K562 (cell line): ENCODE results near the gene GIMAP6. TPM values are rescaled to one million over a fixed set of nuclear protein-coding genes. Genes with fewer than 3 reads are reported as not detected.

Experiments used
- ATAC-seq: fragments of 200-7000 bp; cut with Tn5 transposase; 3 replicates; pipeline ENCODE4 v1.9.1; 2020; ENCODE audit warnings: moderate library complexity
- BruUV-seq: library from RNA; stranded (reverse); fragments of 400-500 nt; replicated peaks from 2 replicates; lab custom pipeline; 2021; lab: Mats Ljungman, UMichigan
- CTCF ChIA-PET: fragments of 300-600 bp; formaldehyde crosslinking; extraction: SDS; loops from one replicate; lab custom pipeline; 2021; ENCODE audit warnings: low intra/inter-chr PET ratio; lab: Yijun Ruan, JAX
- POLR2A ChIA-PET: fragments of 300-600, 350-650 bp; sonication (Branson Sonifier 250); formaldehyde crosslinking; extraction: SDS; loops from one replicate; lab custom pipeline; 2021; ENCODE audit warnings: antibody characterized with exemption, inconsistent platforms; lab: Yijun Ruan, JAX
- DNase-seq, 4 experiments: peaks; one replicate each; pipeline versions ENCODE4 v3.0.0 to v3.0.0-alpha.2; 2011 to 2018; ENCODE audit warnings: low spot score in 3 of 4, mixed read lengths in 3 of 4; ENCODE audit errors: extremely low read depth in 1 of 4
- FAIRE-seq: peaks from 2 replicates; lab custom pipeline; 2011; peaks lifted over from hg19 to GRCh38; lab: Jason Lieb, UNC
- H2AFZ ChIP-seq: 2 replicates; pipeline ENCODE4 v1.6.0; 2011; ENCODE audit warnings: low read depth, low read length, control low read depth, inconsistent platforms
- H3K27ac ChIP-seq: fragments of 200-600 bp; 3 replicates; pipeline ENCODE4 v1.8.0; 2011; ENCODE audit warnings: low read depth, mild to moderate bottlenecking, control low read depth, inconsistent platforms, low read length, moderate library complexity, mixed read lengths; ENCODE audit errors: extremely low read depth
- H3K27me3 ChIP-seq, 2 experiments: fragments of 300-600 bp in 1 of 2; 2 replicates in 1 of 2; 3 replicates in 1 of 2; pipeline versions ENCODE4 v1.6.0 to v1.8.0; 2011; ENCODE audit warnings: inconsistent platforms in 2 of 2, low read length in 2 of 2, mild to moderate bottlenecking in 1 of 2, mixed read lengths in 1 of 2, moderate library complexity in 1 of 2; ENCODE audit not compliant: control insufficient read depth in 2 of 2, insufficient read depth in 2 of 2
- H3K36me3 ChIP-seq: fragments of 300-600 bp; 3 replicates; pipeline ENCODE4 v1.8.0; 2011; ENCODE audit warnings: mild to moderate bottlenecking, low read length, inconsistent platforms; ENCODE audit not compliant: control insufficient read depth, insufficient read depth
- H3K4me1 ChIP-seq, 2 experiments: fragments of 200-600 bp in 1 of 2; replicated peaks in 1 of 2; 2 replicates in 1 of 2; 3 replicates in 1 of 2; pipeline versions ENCODE4 v1.5.1 to v1.8.0; 2011; ENCODE audit warnings: inconsistent platforms in 2 of 2, low read length in 2 of 2, mild to moderate bottlenecking in 1 of 2, mixed read lengths in 1 of 2, moderate library complexity in 1 of 2; ENCODE audit not compliant: control insufficient read depth in 2 of 2, insufficient read depth in 2 of 2
- H3K4me2 ChIP-seq: 2 replicates; pipeline ENCODE4 v1.6.1; 2011; ENCODE audit warnings: low read length, control low read depth, inconsistent platforms, mixed read lengths; ENCODE audit not compliant: insufficient read depth
- H3K4me3 ChIP-seq: fragments of 200-600 bp; sonication (generic), shearing (Covaris generic); 2 replicates; pipeline ENCODE4 v1.5.1; 2016; ENCODE audit warnings: control low read depth, inconsistent platforms
- H3K79me2 ChIP-seq: fragments of 200-600 bp; 3 replicates; pipeline ENCODE4 v1.8.0; 2011; ENCODE audit warnings: low read length, inconsistent platforms; ENCODE audit not compliant: control insufficient read depth, insufficient read depth
- H3K9ac ChIP-seq, 2 experiments: 2 replicates each; pipeline versions ENCODE4 v1.6.0 to v1.6.1; 2011; ENCODE audit warnings: low read depth in 2 of 2, low read length in 2 of 2, control low read depth in 1 of 2, inconsistent platforms in 1 of 2, mild to moderate bottlenecking in 1 of 2, mixed read lengths in 1 of 2; ENCODE audit not compliant: insufficient read depth in 1 of 2
- H3K9me1 ChIP-seq: one replicate; pipeline ENCODE4 v1.6.0; 2011; ENCODE audit warnings: inconsistent platforms, mild to moderate bottlenecking, low read length, moderate library complexity; ENCODE audit not compliant: control insufficient read depth, insufficient read depth
- H3K9me3 ChIP-seq: replicated peaks from 2 replicates; pipeline ENCODE4 v1.5.1; 2011; ENCODE audit warnings: low read depth, low read length, inconsistent platforms; ENCODE audit not compliant: control insufficient read depth, insufficient read depth
- H4K20me1 ChIP-seq: replicated peaks from 2 replicates; pipeline ENCODE4 v1.6.1; 2011; ENCODE audit warnings: low read length, inconsistent platforms, mixed read lengths; ENCODE audit not compliant: control insufficient read depth, insufficient read depth
- CHD1 ChIP-seq: fragments of 200-600 bp; sonication (generic); IDR thresholded peaks from one replicate; pipeline ENCODE4 v1.6.1; 2012; ENCODE audit warnings: mild to moderate bottlenecking, moderate library complexity, low read length, inconsistent platforms
- MIER1 ChIP-seq: fragments of 450-650 bp; IDR thresholded peaks from 2 replicates; pipeline ENCODE4 v1.6.1; 2016; ENCODE audit warnings: antibody characterized with exemption, mild to moderate bottlenecking, low read depth
- SPI1 ChIP-seq: IDR thresholded peaks from 2 replicates; pipeline ENCODE4 v1.6.1; 2011; ENCODE audit warnings: low read depth, low read length, control low read depth, borderline replicate concordance
- WGBS: fragments of 100-300 bp; shearing (Covaris generic); methylation state at CpG from one replicate; pipeline ENCODE4 v1.1.6; 2016; ENCODE audit warnings: low coverage, mixed read lengths; ENCODE audit not compliant: insufficient coverage; ENCODE audit errors: missing lambda C conversion rate; 5-methylcytosine and 5-hydroxymethylcytosine counted together
- in situ Hi-C: fragments of 300-500 bp; cut with MboI; formaldehyde crosslinking; loops from 4 replicates; pipeline ENCODE4 v1.15.0; 2018; ENCODE audit warnings: inconsistent platforms, mixed read lengths
- intact Hi-C: fragments of 100-400 bp; cut with micrococcal nuclease; formaldehyde crosslinking; loops from 2 replicates; pipeline ENCODE4 v1.14.2; 2022
- polyA plus RNA-seq, 8 experiments: library from polyadenylated mRNA; depleted of rRNA in 4 of 8; stranded (reverse) in 5 of 8; unstranded in 3 of 8; fragments of >200 nt; fragmentation: Nextera tagmentation in 2 of 8; fragmentation: Illumina TruSeq in 1 of 8; extraction: Ambion mirVana in 2 of 8; extraction: Trizol in 1 of 8; gene quantifications; 2 replicates each; pipeline versions ENCODE4 v1.2.1 to v1.2.3, GENCODE V29; 2011 to 2014; ENCODE audit warnings: inconsistent platforms in 1 of 8, missing spikeins in 1 of 8
- total RNA-seq, 7 experiments: library from RNA; depleted of rRNA in 6 of 7; stranded (reverse); fragments of >200 nt in 6 of 7; fragmentation: Illumina TruSeq in 2 of 7; extraction: Trizol in 2 of 7; gene quantifications; 2 replicates each; pipeline versions ENCODE4 v1.2.1 to v1.2.3, GENCODE V29; 2011 to 2021; ENCODE audit warnings: low replicate concordance in 1 of 7
- TF ChIP-seq, protein P1 (sequence below): IDR thresholded peaks from 2 replicates; pipeline ENCODE4 v1.6.1; 2012; ENCODE audit warnings: low read depth, low read length, improper control_type of control experiment, borderline replicate concordance

Gene GIMAP6
- total and polyA plus RNA-seq, 9 of the 15 experiments (the other 6 are each of a cell fraction or from before 2014, with no cell fraction given): 0.04 to 0.45 (median 0.18) TPM

DNA sequence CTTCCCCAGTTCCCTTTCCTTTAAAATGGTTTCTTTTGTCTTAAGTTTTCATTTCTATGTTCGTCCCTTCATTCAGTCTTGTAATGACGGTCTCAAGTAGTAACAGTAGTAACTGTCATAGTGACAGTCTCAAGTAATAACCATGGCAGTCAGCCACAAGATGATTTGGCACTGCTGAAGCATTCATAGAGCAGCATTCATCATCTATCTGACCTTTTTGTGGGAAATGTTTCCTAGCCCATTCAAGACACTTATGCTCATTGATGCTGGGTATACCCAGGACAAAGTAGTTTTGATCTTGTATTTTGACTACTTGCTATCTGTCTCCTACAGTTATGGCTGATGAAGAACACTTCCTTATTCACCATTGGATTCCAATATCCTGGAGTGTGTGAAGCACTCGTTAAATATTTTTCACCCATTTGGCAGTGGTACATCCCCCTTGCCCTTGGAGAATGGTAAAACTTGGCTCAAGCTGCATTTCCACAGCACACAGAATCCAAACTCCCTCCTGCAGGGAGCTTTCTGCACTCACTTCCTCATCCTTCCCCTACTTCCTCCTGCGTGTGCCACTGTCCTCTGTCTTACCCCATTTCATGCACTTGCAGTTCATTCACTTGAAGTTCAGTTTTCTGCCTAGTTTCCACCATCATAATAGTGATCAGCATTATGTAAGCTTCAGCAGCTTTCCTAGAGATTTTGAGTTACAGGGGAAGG is 46.0 kb downstream of the GIMAP6 start:
- WGBS: 0% methylated on average over 4 of the region's 4 CpGs
- Histone ChIP-seq H3K9me1 (no peaks in the 10 kb centered on the region), H4K20me1 (no peaks in the 10 kb centered on the region), H3K4me3 (no peak overlapping the region), H3K4me1 (no peaks in the 10 kb centered on the region), H3K36me3 (no peaks in the 10 kb centered on the region), H3K27me3 (no peaks in the 10 kb centered on the region), H3K27ac (no peak overlapping the region), H3K4me2 (no peak overlapping the region), H3K79me2 (no peaks in the 10 kb centered on the region), H2AFZ (no peak overlapping the region), H3K9me3 (no peaks in the 10 kb centered on the region), H3K9ac (no peak overlapping the region)
- POLR2A ChIA-PET: interaction anchor here (0.6 kb wide), 1 partner anchor 52 kb away, joined by 3 read pairs; no protein-coding TSS in a partner anchor
- FAIRE-seq (no peak), ATAC-seq (no peak), DNase-seq (no peak)
- TF ChIP-seq, protein P1, sequence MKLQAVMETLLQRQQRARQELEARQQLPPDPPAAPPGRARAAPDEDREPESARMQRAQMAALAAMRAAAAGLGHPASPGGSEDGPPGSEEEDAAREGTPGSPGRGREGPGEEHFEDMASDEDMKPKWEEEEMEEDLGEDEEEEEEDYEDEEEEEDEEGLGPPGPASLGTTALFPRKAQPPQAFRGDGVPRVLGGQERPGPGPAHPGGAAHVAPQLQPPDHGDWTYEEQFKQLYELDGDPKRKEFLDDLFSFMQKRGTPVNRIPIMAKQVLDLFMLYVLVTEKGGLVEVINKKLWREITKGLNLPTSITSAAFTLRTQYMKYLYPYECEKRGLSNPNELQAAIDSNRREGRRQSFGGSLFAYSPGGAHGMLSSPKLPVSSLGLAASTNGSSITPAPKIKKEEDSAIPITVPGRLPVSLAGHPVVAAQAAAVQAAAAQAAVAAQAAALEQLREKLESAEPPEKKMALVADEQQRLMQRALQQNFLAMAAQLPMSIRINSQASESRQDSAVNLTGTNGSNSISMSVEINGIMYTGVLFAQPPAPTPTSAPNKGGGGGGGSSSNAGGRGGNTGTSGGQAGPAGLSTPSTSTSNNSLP: no peak
- peak; percentile 56; the same call in 1 of the 2 replicates for TF ChIP-seq SPI1
- CTCF ChIA-PET: no interaction called here
- in situ Hi-C loops (no loop called here), intact Hi-C loops (no loop called here)
- no TSS peak for BruUV-seq

DNA sequence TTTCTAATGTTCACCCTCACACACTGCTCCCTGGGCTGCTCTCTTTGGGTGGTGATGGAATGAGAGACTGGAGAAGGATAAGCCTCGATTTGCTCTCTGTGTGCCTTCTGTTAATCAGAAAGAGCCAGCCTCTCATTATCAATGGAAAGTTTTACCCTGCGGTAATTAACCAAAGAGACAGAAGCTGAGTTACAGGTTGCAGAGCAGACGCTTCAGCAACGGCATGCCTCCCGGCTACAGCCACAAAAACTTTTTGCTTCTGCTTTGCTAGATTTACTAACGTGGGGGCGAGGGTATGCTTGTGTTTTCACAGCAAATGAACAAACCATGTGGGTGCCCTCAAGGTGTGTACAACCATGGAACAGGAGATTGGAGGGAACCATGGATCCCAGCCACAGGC is 47.0 kb downstream of the GIMAP6 start:
- intact Hi-C loops: no loop called here
- in situ Hi-C loops: no loop called here
- no peak for ATAC-seq
- H2AFZ ChIP-seq: no peak overlapping the region
- no TSS peak for BruUV-seq
- no peaks in the 10 kb centered on the region for H3K9me3 ChIP-seq
- ChIA-PET CTCF (no interaction called here), POLR2A (no interaction called here)
- DNase-seq: no peak
- no peak for FAIRE-seq
- no peaks in the 10 kb centered on the region for H4K20me1 ChIP-seq
- H3K4me2 ChIP-seq: no peak overlapping the region
- WGBS: 0% methylated on average over 7 of the region's 7 CpGs
- H3K27me3 ChIP-seq: peaks cover 0 to 2% of the 10 kb centered on the region in 2 experiments; a peak in 1 of 5 replicates
- no peak overlapping the region for H3K9ac ChIP-seq
- no peak overlapping the region for H3K27ac ChIP-seq
- H3K36me3 ChIP-seq: no peaks in the 10 kb centered on the region
- H3K9me1 ChIP-seq: no peaks in the 10 kb centered on the region
- H3K79me2 ChIP-seq: no peaks in the 10 kb centered on the region
- H3K4me1 ChIP-seq: no peaks in the 10 kb centered on the region
- H3K4me3 ChIP-seq: no peak overlapping the region
- no peak for TF ChIP-seq MIER1
- no peak for TF ChIP-seq CHD1
